ENCODE data around the gene TCF7L2. TPM values are rescaled to one million over a fixed set of nuclear protein-coding genes. Genes with fewer than 3 reads are reported as not detected.
A peak's percentile ranks its signal among the peaks of the same experiment; 100 is the strongest.

TCF7L2 gene
- polyA plus RNA-seq, 3 donors: 2.1 to 23.5 (median 6.1) TPM

DNA sequence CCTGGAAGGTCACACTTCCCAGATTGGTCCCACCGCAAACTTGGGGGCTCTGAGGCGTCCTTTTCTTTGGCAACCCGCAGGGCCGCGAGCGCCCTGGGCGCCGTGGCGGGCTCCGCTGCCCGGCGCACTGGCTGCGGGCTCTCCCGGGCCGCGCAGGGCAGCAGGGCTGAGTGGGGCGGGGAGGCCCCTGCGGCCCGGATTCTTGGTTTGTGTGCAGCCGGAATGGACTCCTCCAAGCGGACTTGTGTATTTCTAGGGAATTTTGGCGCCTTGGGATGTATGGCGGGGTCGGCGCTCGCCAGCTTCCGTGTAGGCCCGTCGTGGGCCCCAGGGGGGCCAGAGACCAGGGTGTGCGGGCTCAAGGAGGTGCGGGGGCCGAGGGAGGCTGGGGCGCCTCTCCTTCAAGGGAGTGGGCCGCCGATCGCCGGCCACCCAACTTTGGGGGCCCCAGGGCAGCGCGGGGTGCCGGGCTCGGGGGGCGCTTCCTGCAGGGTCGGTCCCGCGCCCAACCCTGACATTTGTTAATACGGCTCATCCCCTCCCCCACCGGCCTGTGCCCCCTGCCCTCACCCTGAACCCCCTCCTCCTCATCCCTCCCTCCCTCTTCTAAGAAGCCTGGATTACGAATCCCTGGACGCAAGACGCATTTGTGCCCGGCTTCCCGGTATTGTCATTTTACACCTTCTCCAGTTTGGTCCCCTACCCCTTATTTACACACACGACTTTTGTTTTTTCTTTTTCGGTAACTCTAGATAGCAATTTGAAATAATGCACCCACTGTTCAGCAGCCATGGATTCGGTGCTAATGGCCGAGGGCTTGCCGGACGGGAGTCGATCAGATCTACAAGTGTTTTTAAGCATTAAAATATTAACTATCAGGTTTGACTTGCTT is 2.5 kb downstream of the TCF7L2 start:
- H3K36me3 Mint-ChIP-seq: peaks cover 34 to 36% of the 10 kb centered on the region in 2 donors

More for the DNA sequence above, 2.5 kb downstream of the TCF7L2 start:
- Histone ChIP-seq H3K4me3 (replicated peaks in 1 of 3; ENCODE audit: low read depth in 2 of 3, low read length in 3 of 3) (peak overlapping the region; percentile 87 to 100 (median 88)), H3K9me3 (replicated peaks in 1 of 2; ENCODE audit: control insufficient read depth in 1 of 2, insufficient read depth in 1 of 2, low read length in 2 of 2) (no peaks in the 10 kb centered on the region), H3K27me3 (ENCODE audit: control insufficient read depth in 2 of 2, insufficient read depth in 2 of 2, low read length in 2 of 2) (peaks cover 12 to 29% of the 10 kb centered on the region in 2 donors), H3K36me3 (replicated peaks in 1 of 2; ENCODE audit: control insufficient read depth in 1 of 2, insufficient read depth in 2 of 2, low read length in 2 of 2) (peaks cover 0 to 18% of the 10 kb centered on the region in 2 donors), H3K4me1 (ENCODE audit: control insufficient read depth in 1 of 2, insufficient read depth in 2 of 2, low read length in 2 of 2) (peaks cover 30 to 44% of the 10 kb centered on the region in 2 donors), H3K27ac (ENCODE audit: low read depth in 1 of 2, low read length in 2 of 2) (peak overlapping the region; percentile 54 to 80), H3K4me2 (replicated peaks; ENCODE audit: extremely low read depth, low read length, poor library complexity, severe bottlenecking) (peak overlapping the region; percentile 85), H3K9ac (ENCODE audit: insufficient read depth, low read length, poor library complexity, severe bottlenecking) (peak overlapping the region; percentile 87), H3K79me2 (ENCODE audit: insufficient read depth, low read length) (peaks cover 48% of the 10 kb centered on the region), H4K20me1 (ENCODE audit: insufficient read depth, low read length) (peaks cover 59% of the 10 kb centered on the region), H2AFZ (ENCODE audit: insufficient read depth, low read depth, low read length, poor library complexity, severe bottlenecking) (peak overlapping the region; percentile 27)
- Mint-ChIP-seq H3K9me3 (peaks cover 0 to 3% (median 0%) of the 10 kb centered on the region in 7 donors), H3K27me3 (ENCODE audit: low read depth in 3 of 3) (peaks cover 16 to 38% (median 30%) of the 10 kb centered on the region in 3 donors), H3K27ac (peak overlapping the region; percentile 89 to 99 (median 97)), H3K4me3 (peak overlapping the region; percentile 99), H3K4me1 (peaks cover 49% of the 10 kb centered on the region)
- 3% methylated on average over 43 of the region's 59 CpGs for WGBS (ENCODE audit: insufficient coverage)
- DNase-seq: no peak
- TF ChIP-seq CTCF (IDR thresholded peaks at IDR 0.05): no peak
- intact Hi-C loops (cut with micrococcal nuclease): loop anchor here (5.0 to 10.0 kb wide), 5 partner anchors 98 to 430 kb away; no protein-coding TSS in a partner anchor
